Myocyte (in vitro differentiated cells): ENCODE measurements around the gene SYNGAP1. TPM values are rescaled to one million over a fixed set of nuclear protein-coding genes. Genes with fewer than 3 reads are reported as not detected.
"Not testable (repeated sequence)": the region's sequence is repeated elsewhere in the genome, so short reads cannot be mapped to it uniquely, and the experiment has no call there.

Source experiments
- DNase-seq: peaks from one replicate; pipeline ENCODE4 v3.0.0-alpha.2; 2012; ENCODE audit warnings: low read depth
- microRNA-seq: library from miRNA; unstranded; fragments of <30 nt; microRNA quantifications from one replicate; pipeline ENCODE4, GENCODE V29; 2016
- total RNA-seq: library from RNA; depleted of rRNA; stranded (reverse); fragments of >200 nt; gene quantifications from 2 replicates; pipeline ENCODE4 v1.2.3, GENCODE V29; 2014

SYNGAP1 gene
- total RNA-seq, 1 donor from 2014 or later = 2.8 TPM

DNA sequence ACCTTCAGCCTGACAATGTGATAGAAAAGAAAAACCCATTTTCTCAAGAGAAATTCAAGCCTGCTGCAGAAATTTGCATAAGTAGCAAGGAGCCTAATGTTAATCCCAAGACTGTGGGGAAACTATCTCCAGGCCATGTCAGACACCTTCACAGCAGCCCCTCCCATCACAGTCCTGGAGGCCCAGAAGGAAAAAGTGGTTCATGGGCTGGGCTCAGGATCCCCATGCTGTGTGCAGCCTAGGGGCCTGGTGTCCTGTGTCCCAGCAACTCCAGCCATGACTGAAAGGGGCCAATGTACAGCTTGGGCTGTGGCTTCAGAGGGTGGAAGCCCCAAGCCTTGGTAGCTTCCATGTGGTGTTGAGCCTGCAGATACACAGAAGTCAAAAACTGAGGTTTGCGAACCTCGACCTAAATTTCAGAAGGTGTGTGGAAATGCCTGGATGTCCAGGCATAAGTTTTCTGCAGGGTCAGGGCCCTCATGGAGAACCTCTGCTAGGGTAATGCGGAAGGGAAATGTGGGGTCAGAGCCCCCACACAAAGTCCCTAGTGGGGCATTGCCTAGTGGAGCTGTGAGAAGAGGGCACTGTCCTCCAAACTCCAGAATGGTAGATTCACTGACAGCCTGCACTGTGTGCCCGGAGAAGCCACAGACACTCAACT lies 46.3 kb downstream of the SYNGAP1 start:
- no peak for DNase-seq

DNA sequence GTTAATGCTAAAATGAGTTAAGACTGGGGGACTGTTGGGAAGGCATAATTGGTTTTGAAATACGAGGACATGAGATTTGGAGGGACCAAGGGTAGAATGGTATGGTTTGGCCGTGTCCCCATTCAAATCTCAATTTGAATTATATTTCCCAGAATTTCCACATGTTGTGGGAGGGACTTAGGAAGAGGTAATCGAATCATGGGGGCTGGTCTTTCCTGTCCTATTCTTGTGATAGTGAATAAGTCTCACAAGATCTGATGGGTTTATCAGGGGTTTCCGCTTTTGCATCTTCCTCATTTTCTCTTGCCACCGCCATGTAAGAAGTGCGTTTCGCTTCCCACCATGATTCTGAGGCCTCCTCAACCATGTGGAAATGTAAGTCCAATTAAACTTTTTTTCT lies 47.2 kb downstream of the SYNGAP1 start:
- DNase-seq = no peak

DNA sequence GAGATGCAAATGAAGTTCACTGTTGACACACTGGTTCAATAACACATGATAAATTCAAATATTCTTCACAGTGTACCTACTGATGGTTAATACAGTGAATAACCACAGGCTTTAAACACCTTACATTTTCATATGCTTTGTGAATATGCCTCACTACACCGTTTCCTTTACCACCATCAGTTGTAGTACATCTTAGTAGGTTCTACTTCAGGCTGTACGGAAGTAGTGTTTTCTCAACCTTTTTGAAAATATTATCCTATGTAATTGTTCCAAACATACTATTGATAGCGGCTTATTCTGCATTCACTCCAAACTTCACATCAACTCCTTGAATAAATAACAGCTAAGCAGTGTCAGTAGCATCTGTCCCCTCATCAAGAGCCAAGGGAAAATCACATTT lies 49.8 kb downstream of the SYNGAP1 start:
- no peak for DNase-seq

DNA sequence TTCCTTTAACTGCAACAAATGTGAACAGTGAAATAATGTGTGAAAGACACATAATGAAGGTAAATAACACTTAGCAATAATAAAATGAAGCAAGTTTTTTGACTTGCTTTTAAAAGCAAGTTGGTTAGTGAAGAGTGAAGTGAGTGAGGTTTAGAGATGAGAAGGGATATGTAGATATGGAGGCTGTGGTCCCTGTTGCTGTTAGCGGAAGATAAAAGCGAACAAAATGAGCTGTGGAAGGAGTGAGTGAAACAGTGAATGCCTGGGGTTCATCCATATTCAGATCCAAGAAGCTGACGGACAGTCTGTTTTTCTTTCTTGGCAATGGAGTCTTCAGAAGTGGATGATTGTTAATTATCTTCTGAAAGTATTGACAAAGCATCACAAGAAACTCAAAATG lies 58.0 kb downstream of the SYNGAP1 start:
- no peak for DNase-seq

DNA sequence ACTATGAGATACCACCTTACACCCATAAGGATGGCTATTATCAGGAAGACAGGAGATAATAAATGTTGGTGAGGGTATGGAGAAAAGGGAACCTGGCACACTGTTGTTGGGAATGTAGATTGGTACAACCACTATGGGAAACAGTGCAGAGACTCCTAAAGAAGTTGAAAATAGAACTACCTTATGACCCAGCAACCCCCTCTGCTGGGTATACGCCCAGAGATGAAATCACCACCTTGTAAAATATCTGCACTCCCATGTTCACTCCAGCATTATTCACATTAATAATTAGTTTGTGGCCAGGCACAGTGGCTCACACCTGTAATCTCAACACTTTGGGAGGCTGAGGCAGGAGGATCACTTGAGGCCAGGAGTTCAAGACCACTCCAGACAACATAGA lies 61.3 kb downstream of the SYNGAP1 start:
- DNase-seq = no peak

DNA sequence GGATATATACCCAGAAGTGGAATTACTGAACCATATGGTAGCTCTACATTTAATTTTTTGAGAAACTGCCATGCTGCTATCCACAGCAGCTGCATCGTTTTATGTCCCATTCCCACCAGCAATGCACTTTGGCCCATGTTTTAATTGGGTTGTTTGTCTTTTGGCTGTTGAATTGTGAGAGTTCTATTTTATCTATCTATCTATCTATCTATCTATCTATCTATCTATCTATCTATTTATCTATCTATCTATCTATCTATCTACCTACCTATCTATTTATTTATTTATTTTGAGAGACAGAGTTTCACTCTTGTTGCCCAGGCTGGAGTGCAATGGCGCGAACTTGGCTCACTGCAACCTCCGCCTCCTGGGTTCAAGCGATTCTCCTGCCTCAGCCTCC lies 62.8 kb downstream of the SYNGAP1 start:
- not testable (repeated sequence) for DNase-seq

DNA sequence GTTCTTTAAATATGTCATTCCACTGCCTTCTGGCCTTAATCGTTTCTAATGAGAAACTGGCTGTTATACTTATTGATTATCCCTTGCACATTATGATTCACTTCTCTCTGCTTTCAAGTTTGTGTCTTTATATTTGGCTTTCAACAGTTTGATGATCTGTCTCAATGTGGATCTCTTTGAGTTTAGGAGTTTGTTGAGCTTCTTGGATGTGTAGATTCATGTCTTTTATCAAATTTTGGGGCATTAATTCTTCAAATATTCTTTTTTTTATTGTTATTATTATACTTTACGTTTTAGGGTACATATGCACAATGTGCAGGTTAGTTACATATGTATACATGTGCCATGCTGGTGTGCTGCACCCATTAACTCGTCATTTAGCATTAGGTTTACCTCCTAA lies 63.8 kb downstream of the SYNGAP1 start:
- no peak for DNase-seq

DNA sequence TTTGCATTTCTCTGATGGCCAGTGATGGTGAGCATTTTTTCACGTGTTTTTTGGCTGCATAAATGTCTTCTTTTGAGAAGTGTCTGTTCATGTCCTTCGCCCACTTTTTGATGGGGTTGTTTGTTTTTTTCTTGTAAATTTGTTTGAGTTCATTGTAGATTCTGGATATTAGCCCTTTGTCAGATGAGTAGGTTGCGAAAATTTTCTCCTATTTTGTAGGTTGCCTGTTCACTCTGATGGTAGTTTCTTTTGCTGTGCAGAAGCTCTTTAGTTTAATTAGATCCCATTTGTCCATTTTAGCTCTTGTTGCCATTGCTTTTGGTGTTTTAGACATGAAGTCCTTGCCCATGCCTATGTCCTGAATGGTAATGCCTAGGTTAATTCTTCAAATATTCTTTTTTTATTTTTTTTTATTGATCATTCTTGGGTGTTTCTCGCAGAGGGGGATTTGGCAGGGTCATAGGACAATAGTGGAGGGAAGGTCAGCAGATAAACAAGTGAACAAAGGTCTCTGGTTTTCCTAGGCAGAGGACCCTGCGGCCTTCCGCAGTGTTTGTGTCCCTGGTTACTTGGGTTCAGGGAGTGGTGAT lies 64.9 kb downstream of the SYNGAP1 start:
- DNase-seq = not testable (repeated sequence)

DNA sequence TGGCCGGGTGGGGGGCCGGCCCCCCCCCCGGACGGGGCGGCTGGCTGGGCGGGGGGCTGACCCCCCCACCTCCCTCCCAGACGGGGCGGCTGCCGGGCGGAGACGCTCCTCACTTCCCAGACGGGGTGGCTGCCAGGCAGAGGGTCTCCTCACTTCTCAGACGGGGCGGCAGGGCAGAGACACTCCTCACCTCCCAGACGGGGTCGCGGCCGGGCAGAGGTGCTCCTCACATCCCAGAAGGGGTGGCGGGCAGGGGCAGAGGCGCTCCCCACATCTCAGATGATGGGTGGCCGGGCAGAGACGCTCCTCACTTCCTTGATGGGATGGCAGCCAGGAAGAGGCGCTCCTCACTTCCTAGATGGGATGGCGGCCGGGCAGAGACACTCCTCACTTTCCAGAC lies 65.8 kb downstream of the SYNGAP1 start:
- DNase-seq = not testable (repeated sequence)

DNA sequence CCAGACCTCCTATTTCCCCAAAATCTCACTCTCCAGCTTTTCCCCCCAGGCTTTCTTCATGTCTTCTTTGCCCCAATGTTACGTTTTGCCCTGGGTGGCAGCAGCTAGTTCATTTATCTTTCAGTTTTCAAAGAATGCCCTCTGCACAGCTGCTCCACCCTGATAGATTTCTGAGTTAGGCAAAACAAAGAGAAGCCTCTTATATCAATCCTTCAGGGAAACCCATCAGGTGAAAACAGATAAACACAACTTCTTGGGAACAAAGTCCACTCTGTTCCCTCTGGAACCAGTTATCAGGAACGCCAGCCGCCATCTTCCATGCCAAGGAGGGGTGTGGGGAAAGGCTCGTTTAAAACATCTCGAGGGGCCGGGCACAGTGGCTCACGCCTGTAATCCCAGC lies 68.5 kb downstream of the SYNGAP1 start:
- DNase-seq = no peak

DNA sequence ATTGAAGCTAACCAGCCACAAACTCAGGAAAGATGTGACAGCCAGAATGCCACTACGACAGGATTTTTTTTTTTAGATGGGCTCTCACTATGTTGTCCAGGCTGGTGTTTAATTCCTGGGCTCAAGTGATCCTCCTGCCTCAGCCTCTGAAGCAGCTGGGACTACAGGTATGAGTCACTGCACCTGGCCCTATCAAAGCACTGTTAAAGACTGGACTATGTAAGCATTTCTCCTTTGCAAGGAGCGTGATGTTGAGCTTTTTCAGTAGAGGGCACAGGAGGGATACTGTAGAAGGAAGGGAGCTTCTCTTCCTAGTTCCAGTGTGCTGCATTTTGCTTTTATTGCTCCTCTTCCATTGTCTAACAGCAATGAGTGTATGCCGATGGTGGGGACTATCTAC lies 70.3 kb downstream of the SYNGAP1 start:
- DNase-seq = peak; percentile 9

DNA sequence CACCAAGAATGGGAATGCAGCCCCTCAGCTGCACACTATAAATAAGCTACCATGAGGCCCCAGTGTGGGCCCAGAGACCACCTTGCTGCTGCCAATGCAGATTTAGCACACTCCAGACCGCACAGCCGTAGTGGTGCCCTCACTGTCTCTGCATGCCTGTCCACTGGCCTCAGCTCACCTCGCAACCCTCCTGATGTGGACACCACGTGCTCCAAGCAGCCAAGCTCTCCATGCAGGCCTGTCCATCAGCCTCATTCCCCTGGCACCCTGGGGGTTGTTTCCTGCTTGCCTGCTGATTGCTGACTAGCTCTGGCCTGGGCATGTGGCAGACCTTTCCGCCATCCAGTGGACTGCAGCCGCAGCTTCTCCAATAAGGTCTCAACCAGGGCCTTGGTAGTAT lies 70.8 kb downstream of the SYNGAP1 start:
- DNase-seq = peak; percentile 30

DNA sequence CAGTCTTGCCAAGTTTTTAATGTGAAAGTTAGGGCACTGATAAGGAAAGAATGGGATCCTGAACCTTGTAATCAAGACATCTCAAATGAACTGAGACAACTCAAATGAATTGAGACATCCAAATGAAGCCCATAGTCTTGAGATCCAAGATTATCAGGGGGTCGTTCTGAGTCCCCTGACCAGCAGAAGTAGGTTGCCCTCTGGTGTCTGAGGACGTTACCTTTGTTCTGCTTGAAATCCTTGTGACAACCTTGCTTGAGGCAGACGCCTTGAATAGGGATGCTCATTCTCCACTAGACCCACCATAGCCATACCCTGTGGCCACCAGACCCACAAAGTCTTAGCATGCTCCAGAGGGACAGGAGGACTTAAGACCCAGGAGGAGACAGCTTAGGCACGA lies 72.2 kb downstream of the SYNGAP1 start:
- no peak for DNase-seq

DNA sequence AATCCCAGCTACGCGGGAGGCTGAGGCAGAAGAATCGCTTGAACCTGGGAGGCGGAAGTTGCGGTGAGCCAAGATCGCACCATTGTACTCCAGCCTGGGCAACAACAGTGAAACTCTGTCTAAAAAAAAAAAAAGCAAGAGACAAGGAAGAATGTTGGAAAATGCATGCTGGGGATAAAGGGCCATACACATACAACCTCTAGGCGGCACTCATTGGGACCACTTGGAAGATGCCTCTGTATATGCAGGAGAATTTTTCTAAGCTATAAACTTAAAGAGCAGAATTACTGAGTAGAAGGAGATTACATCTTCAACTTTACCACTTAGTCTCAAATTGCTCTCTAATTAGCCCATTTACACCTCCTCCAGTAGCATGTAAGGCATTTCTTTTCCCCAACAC lies 77.3 kb downstream of the SYNGAP1 start:
- no peak for DNase-seq

DNA sequence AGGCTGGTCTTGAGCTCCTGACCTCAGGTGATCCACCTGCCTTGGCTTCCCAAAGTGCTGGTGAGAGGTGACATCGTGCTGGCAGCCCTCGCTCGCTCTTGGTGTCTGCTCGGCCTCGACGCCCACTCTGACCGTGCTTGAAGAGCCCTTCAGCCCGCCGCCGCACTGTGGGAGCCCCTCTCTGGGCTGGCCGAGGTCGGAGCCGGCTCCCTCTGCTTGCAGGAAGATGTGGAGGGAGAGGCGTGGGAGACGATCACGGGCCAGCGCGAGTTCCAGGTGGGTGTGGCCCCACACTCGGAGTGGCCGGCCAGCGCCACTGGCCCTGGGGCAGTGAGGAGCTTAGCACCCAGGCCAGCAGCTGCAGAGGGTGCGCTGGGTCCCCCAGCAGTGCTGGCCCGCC lies 82.6 kb downstream of the SYNGAP1 start:
- DNase-seq = no peak

DNA sequence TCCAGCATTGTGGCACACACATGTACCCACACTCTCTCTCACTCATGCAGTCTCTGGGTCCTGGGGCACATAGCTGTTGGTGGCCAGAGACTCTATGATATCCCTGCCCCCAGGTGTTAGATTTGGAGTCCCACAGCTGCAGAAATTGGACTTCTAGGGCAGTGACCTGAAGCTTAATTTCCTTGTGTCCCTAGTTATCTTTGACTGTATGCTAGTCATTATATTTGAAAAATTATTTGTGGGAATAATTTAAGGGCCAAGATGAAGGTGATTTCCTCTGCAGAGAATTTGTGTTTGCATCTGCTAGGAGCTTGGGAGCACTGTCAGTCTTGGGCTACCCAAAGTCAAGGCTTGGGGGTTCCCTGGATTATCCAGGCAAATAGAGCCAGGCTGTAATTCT lies 84.6 kb downstream of the SYNGAP1 start:
- DNase-seq = no peak

Small RNA genes within 50 kb of the gene (microRNA-seq; reads per million reads assigned to microRNA genes)
- not detected for gene MIR5004

Other genes starting within 250 kb of the SYNGAP1 start
- gene COL11A2, start 227.6 kb upstream of the SYNGAP1 start, total RNA-seq = 0.96 and 1.9 TPM in 2 replicates
- 29.3 and 36.9 TPM in 2 replicates for gene RXRB, start 219.4 kb upstream of the SYNGAP1 start, total RNA-seq
- 95.9 and 162 TPM in 2 replicates for gene SLC39A7, start 219.2 kb upstream of the SYNGAP1 start, total RNA-seq
- gene HSD17B8, start 215.4 kb upstream of the SYNGAP1 start, total RNA-seq = 9.4 and 15.9 TPM in 2 replicates
- 21.6 and 21.8 TPM in 2 replicates for gene RING1, start 211.6 kb upstream of the SYNGAP1 start, total RNA-seq
- gene VPS52, start 148.2 kb upstream of the SYNGAP1 start, total RNA-seq = 45.9 and 51.2 TPM in 2 replicates
- gene RPS18, start 148.0 kb upstream of the SYNGAP1 start, total RNA-seq = 1,802 and 1,984 TPM in 2 replicates
- gene B3GALT4, start 142.9 kb upstream of the SYNGAP1 start, total RNA-seq = 0.21 TPM in 1 of 2 replicates, not detected in the other
- 74.7 and 95.2 TPM in 2 replicates for gene WDR46, start 130.8 kb upstream of the SYNGAP1 start, total RNA-seq
- gene PFDN6, start 130.5 kb upstream of the SYNGAP1 start, total RNA-seq = 61.0 and 71.6 TPM in 2 replicates
- 27.9 and 31.0 TPM in 2 replicates for gene RGL2, start 121.1 kb upstream of the SYNGAP1 start, total RNA-seq
- 66.3 and 69.2 TPM in 2 replicates for gene TAPBP, start 106.0 kb upstream of the SYNGAP1 start, total RNA-seq
- gene ZBTB22, start 102.3 kb upstream of the SYNGAP1 start, total RNA-seq = 19.0 and 22.6 TPM in 2 replicates
- gene DAXX, start 97.1 kb upstream of the SYNGAP1 start, total RNA-seq = 37.6 and 39.6 TPM in 2 replicates
- gene KIFC1, start 28.2 kb upstream of the SYNGAP1 start, total RNA-seq = 0.35 and 0.52 TPM in 2 replicates
- 54.4 and 55.5 TPM in 2 replicates for gene PHF1, start 9.1 kb upstream of the SYNGAP1 start, total RNA-seq
- 163 and 189 TPM in 2 replicates for gene CUTA, start 2.0 kb upstream of the SYNGAP1 start, total RNA-seq
- gene ZBTB9, start 34.5 kb downstream of the SYNGAP1 start, total RNA-seq = 3.6 and 5.2 TPM in 2 replicates
- 23.9 and 27.3 TPM in 2 replicates for gene BAK1, start 160.2 kb downstream of the SYNGAP1 start, total RNA-seq
- gene ITPR3, start 201.3 kb downstream of the SYNGAP1 start, total RNA-seq = 15.7 and 17.3 TPM in 2 replicates